Measurements from ENCODE around the gene ZDHHC14.

ZDHHC14 gene

DNA sequence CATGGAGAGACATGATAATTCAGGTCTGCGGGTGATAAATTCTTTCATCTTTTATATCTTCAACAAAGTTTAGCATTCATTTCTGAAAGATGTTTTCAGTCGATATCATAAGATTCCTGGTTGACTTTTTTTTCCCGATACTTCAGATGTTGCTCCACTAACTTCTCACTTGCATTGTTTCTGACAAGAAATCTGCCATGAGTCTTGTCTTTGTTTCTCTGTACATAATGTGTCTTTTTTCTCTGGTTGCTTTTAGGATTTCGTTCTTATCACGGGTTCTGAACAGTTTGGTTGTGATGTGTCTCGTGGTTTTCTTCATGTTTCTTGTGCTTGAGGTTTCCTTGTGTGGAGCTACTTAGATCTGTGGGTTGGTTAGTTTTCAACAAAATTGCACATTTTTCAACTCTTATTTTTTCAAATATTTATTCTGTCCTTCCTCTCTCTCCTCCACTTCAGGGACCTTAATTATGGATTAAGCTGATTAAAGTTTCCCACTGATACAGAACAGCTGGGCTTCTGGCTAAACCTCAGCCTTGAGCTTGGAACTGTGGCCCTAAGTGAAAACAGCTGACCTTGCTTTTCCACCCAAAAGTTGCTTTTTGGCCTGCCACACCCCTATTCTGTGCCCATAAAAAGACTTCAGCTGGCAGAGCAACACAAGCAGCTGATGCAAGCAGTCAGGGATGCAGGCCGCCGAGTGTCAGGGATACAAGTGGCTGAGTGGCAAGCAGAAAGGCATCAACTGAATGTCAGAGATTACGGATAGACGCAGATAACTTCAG lies 344.2 kb downstream of the ZDHHC14 start:
- Histone ChIP-seq H3K27ac (replicated peaks) (no peak overlapping the region), H3K4me3 (replicated peaks; ENCODE audit: insufficient read depth, low read length) (no peak overlapping the region), H3K27me3 (ENCODE audit: insufficient read depth, poor library complexity, severe bottlenecking) (no peaks in the 10 kb centered on the region)
- TF ChIP-seq, protein P1, sequence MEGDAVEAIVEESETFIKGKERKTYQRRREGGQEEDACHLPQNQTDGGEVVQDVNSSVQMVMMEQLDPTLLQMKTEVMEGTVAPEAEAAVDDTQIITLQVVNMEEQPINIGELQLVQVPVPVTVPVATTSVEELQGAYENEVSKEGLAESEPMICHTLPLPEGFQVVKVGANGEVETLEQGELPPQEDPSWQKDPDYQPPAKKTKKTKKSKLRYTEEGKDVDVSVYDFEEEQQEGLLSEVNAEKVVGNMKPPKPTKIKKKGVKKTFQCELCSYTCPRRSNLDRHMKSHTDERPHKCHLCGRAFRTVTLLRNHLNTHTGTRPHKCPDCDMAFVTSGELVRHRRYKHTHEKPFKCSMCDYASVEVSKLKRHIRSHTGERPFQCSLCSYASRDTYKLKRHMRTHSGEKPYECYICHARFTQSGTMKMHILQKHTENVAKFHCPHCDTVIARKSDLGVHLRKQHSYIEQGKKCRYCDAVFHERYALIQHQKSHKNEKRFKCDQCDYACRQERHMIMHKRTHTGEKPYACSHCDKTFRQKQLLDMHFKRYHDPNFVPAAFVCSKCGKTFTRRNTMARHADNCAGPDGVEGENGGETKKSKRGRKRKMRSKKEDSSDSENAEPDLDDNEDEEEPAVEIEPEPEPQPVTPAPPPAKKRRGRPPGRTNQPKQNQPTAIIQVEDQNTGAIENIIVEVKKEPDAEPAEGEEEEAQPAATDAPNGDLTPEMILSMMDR (IDR thresholded peaks at IDR 0.05; ENCODE audit: insufficient read depth, low read length), result no peak
- TF ChIP-seq SPI1 (IDR thresholded peaks at IDR 0.05; ENCODE audit: borderline replicate concordance, low read depth), result no peak
- TF ChIP-seq, protein P2, sequence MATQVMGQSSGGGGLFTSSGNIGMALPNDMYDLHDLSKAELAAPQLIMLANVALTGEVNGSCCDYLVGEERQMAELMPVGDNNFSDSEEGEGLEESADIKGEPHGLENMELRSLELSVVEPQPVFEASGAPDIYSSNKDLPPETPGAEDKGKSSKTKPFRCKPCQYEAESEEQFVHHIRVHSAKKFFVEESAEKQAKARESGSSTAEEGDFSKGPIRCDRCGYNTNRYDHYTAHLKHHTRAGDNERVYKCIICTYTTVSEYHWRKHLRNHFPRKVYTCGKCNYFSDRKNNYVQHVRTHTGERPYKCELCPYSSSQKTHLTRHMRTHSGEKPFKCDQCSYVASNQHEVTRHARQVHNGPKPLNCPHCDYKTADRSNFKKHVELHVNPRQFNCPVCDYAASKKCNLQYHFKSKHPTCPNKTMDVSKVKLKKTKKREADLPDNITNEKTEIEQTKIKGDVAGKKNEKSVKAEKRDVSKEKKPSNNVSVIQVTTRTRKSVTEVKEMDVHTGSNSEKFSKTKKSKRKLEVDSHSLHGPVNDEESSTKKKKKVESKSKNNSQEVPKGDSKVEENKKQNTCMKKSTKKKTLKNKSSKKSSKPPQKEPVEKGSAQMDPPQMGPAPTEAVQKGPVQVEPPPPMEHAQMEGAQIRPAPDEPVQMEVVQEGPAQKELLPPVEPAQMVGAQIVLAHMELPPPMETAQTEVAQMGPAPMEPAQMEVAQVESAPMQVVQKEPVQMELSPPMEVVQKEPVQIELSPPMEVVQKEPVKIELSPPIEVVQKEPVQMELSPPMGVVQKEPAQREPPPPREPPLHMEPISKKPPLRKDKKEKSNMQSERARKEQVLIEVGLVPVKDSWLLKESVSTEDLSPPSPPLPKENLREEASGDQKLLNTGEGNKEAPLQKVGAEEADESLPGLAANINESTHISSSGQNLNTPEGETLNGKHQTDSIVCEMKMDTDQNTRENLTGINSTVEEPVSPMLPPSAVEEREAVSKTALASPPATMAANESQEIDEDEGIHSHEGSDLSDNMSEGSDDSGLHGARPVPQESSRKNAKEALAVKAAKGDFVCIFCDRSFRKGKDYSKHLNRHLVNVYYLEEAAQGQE (IDR thresholded peaks at IDR 0.05; ENCODE audit: insufficient replicate concordance, low read depth), result no peak
- no peak for TF ChIP-seq POLR2AphosphoS5 (IDR thresholded peaks at IDR 0.05; ENCODE audit: low read depth)
- TF ChIP-seq GABPA (IDR thresholded peaks at IDR 0.05; ENCODE audit: low read depth), result no peak
- no peak for DNase-seq (ENCODE audit: low read depth in 1 of 2, low spot score in 1 of 2)

GRCh38 chr6:157725836-157726235 lies 344.8 kb downstream of the ZDHHC14 start:
- no peak for DNase-seq (ENCODE audit: low read depth in 1 of 2, low spot score in 1 of 2)
- H3K27me3 ChIP-seq (ENCODE audit: insufficient read depth, poor library complexity, severe bottlenecking), result no peaks in the 10 kb centered on the region
- no peak overlapping the region for H3K4me3 ChIP-seq (replicated peaks; ENCODE audit: insufficient read depth, low read length)
- TF ChIP-seq, protein P1 (IDR thresholded peaks at IDR 0.05; ENCODE audit: insufficient read depth, low read length), result no peak
- TF ChIP-seq GABPA (IDR thresholded peaks at IDR 0.05; ENCODE audit: low read depth) (no peak), POLR2AphosphoS5 (IDR thresholded peaks at IDR 0.05; ENCODE audit: low read depth) (no peak), SPI1 (IDR thresholded peaks at IDR 0.05; ENCODE audit: borderline replicate concordance, low read depth) (no peak)
- TF ChIP-seq, protein P2 (IDR thresholded peaks at IDR 0.05; ENCODE audit: insufficient replicate concordance, low read depth), result no peak
- no peak overlapping the region for H3K27ac ChIP-seq (replicated peaks)

GRCh38 chr6:157726892-157727628 lies 346.1 kb downstream of the ZDHHC14 start:
- no peak for DNase-seq (ENCODE audit: low read depth in 1 of 2, low spot score in 1 of 2)
- Histone ChIP-seq H3K27me3 (ENCODE audit: insufficient read depth, poor library complexity, severe bottlenecking) (no peaks in the 10 kb centered on the region), H3K4me3 (replicated peaks; ENCODE audit: insufficient read depth, low read length) (no peak overlapping the region), H3K27ac (replicated peaks) (no peak overlapping the region)
- TF ChIP-seq, protein P1 (IDR thresholded peaks at IDR 0.05; ENCODE audit: insufficient read depth, low read length), result no peak
- TF ChIP-seq GABPA (IDR thresholded peaks at IDR 0.05; ENCODE audit: low read depth), result no peak
- TF ChIP-seq POLR2AphosphoS5 (IDR thresholded peaks at IDR 0.05; ENCODE audit: low read depth), result no peak
- TF ChIP-seq, protein P2 (IDR thresholded peaks at IDR 0.05; ENCODE audit: insufficient replicate concordance, low read depth), result no peak
- TF ChIP-seq SPI1 (IDR thresholded peaks at IDR 0.05; ENCODE audit: borderline replicate concordance, low read depth), result no peak
